ENCODE measurements around the gene COBLL1.

The COBLL1 gene

DNA sequence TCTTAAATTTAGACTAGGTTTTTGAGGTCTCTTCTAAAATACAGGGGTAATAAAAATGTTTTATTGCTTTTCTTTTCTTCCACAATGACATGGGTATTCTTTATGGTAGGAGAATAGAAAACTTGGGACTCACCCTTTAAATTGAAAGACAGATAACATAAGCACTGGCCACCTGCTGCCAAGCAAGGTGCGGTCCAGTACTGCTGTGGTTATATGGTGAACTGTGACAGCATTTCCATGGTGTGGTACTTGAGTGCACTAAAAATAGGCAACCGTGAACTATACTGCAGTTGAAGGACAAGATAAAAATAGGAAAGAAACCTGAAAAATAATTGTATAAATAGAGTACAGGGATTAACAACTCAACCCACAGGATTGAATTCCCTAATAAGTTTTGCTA, 165.9 kb downstream of the COBLL1 start:
- no peak for DNase-seq
- in situ Hi-C loops (cut with HindIII; ENCODE audit: low pct_ligation_motif_present, low pct_unique_long_range_greater_than_20kb, low sequenced_read_pairs) = no loop called here

DNA sequence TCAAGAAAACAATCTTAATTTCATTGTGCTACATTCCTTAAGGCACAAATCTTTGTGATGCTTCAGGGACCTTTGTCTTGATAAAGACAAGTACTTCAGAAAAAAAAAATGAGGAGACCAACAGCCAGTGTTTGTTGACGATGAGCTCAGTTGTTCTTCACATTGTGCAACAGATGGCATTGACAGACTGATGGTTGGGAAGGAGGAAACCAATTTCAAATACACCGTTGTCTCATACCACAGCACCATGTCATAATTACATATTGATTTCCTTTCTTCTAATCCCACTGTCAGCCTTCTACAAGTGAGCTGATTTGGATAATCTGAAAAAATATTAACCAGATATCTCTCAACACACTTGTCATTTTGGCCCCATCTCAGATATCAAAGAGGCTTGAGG, 166.6 kb downstream of the COBLL1 start:
- no peak for DNase-seq
- in situ Hi-C loops (cut with HindIII; ENCODE audit: low pct_ligation_motif_present, low pct_unique_long_range_greater_than_20kb, low sequenced_read_pairs) = no loop called here

DNA sequence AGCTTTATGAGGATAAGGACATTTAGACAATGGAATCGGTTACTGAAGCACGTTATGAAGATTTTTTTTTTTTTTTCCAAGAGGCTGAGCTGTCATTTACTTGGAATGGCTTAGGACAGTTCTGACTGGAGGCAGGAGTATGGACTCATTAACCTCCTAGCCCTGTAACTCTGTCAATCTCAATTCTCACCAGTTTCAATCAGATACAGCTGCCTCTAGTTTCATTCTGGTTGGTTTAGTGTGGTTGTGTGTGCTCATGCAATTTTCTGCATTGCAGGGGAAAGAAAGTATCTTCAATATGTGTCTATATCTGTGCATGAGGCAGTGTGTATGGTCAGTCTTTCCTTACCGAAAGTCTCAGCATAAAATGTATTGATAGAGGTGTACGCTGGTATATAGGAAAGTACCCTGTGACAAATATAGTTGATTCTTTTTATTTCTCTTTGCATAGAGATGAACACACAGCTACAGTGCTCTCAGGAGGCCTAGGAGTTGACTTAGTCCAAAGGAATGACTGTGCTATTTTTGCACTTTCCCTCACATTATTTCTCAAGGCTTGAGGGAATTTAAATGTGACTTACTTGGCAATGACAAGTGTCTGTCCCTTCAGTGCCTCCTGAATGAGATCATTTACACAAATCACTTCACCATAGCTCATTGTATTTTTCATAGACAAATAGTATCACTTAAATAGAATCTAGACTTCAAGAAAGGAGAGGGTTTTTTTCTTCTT, 169.8 kb downstream of the COBLL1 start:
- in situ Hi-C loops (cut with HindIII; ENCODE audit: low pct_ligation_motif_present, low pct_unique_long_range_greater_than_20kb, low sequenced_read_pairs) = no loop called here
- DNase-seq = no peak

DNA sequence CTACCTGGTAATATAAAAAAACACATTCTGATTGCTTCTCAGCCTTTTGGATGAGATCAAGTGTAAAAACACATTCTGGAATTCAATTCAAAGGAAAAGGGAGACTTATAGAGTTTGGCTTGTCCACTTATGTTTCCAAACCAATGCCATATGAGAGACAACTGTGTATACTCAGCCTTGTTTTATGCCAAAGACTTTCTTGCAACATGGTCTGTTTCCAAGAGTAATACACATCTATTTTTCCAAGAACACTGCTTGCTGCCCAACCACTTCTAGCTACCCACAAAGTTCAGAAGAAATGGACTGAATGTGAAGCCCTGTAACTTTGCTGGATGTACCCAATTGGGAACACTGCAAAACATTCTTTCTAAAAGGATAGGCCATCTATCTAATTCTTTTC, 172.3 kb downstream of the COBLL1 start:
- DNase-seq = no peak
- in situ Hi-C loops (cut with HindIII; ENCODE audit: low pct_ligation_motif_present, low pct_unique_long_range_greater_than_20kb, low sequenced_read_pairs) = no loop called here

DNA sequence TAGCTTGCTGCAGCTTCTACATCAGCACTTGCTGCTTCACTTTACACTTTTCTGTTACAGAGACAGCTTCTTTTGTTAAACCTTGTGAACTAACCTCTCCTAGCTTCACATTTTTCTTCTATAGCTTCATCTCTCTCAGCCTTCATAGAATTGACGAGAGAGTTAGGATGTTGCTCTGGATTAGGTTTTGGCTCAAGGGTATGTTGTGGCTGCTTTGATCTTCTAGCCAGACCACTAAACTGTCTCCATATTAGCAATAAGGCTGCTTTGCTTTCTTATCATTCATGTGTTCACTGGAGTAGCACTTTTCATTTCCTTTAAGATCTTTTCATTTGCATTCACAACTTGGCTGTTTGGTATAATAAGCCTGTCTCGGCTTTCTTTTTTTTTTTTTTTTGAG, 174.1 kb downstream of the COBLL1 start:
- in situ Hi-C loops (cut with HindIII; ENCODE audit: low pct_ligation_motif_present, low pct_unique_long_range_greater_than_20kb, low sequenced_read_pairs) = no loop called here

DNA sequence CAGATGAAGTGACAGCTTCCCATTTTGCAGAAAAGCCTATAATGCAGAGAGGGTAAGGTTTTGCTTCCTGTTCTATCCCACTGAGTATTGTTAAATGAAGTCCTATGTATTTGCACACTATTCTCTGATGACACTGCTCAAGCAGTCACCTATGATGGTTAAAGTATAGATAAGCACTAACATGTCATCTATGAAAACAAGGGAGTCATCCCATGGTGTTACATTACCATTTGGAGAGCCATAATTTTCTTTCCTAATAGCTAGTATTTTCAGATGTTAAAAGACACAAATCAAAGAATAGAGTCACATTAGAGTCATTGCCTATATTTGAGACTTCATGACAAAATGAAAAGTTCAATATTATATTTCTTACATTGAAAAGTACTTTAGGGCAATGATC, 177.6 kb downstream of the COBLL1 start:
- DNase-seq = no peak
- in situ Hi-C loops (cut with HindIII; ENCODE audit: low pct_ligation_motif_present, low pct_unique_long_range_greater_than_20kb, low sequenced_read_pairs) = no loop called here

More for the DNA sequence above, 174.1 kb downstream of the COBLL1 start:
- no peak for DNase-seq

DNA sequence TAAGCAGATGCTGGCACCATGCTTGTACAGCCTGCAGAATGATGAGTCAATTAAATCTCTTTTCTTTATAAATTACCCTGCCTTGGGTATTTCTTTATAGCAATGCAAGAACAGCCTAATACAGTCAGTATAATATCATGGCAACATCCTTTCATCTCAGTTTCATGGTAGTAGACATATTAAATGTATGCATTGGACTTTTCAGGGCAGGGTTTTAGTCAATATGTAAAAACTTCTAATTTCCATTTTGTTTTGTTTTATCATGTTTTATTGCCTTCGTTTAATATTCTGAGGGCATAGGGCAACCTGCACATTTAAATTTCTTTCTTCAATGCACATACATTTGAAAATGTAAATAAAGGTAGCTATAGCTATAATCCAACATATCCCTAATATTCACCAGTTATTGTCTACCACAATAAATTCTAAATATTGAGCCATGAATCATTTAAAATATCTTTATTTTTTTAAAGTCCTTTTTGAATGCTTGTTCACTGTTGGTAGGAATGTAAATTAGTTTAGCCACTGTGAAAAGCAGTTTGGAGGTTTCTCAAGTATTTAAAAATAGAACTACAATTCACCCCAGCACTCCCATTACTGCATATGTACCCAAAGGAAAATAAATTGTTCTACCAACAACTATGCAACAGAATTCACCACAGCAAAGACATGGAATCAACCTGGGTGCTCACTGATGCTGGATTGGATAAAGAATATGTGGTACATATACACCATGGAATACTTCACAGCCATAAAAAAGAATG, 178.6 kb downstream of the COBLL1 start:
- in situ Hi-C loops (cut with HindIII; ENCODE audit: low pct_ligation_motif_present, low pct_unique_long_range_greater_than_20kb, low sequenced_read_pairs) = no loop called here
- no peak for DNase-seq

DNA sequence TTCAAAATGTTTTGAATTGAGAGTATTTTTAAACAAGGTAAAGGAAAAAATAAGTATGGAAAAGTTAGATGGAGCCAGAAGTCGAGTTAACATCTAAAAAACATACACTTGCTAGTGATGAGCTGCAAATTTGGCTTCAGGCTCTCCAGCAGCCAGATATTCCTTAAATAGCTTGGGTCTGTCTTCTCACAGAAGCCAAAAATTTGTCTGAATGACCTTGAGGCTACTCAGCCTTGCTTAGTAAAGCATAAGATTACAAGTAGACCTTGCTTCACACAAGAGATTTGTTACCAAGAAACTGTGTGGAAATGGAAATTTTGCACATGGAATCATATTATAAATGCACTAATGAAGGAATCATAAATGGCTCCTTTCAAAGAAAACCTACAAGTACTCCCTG, 179.6 kb downstream of the COBLL1 start:
- DNase-seq = no peak
- in situ Hi-C loops (cut with HindIII; ENCODE audit: low pct_ligation_motif_present, low pct_unique_long_range_greater_than_20kb, low sequenced_read_pairs) = no loop called here

DNA sequence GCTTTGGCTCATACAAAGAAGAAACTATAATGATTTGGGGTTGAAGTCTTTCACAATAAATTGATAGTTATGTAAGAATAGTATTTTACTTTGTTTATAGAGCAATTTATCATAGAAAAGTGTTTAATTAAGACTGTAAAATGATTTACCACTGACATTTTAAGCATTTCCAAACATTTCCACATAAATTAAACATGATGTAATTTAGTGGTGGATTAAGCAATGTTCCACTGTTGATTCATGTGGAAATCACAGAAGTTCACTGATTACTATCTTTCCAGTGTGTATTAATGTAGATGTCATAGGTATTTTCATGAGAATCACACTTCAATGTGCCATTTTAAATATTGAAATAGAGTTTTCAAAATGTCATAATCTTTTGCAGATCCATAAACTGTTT, 180.3 kb downstream of the COBLL1 start:
- in situ Hi-C loops (cut with HindIII; ENCODE audit: low pct_ligation_motif_present, low pct_unique_long_range_greater_than_20kb, low sequenced_read_pairs) = no loop called here
- no peak for DNase-seq

DNA sequence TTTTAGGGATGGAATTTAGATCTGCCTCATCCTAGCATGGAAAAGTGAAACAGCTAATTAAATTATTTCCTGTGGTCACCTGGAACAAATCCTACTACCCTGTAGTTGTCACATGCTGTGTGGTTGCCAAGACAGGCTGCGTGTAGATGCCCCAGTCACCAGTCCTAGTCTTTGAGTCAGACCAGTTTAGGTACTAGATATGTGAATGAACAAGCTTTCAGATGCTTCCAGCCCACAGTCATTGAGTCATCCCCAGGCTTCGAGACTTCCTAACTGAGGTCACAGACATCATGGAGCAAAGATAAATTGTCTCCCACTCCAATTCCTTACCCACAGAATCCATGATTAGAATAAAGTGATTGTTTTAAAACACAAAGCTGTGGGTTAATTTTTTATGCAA, 184.5 kb downstream of the COBLL1 start:
- no peak for DNase-seq
- in situ Hi-C loops (cut with HindIII; ENCODE audit: low pct_ligation_motif_present, low pct_unique_long_range_greater_than_20kb, low sequenced_read_pairs) = no loop called here

DNA sequence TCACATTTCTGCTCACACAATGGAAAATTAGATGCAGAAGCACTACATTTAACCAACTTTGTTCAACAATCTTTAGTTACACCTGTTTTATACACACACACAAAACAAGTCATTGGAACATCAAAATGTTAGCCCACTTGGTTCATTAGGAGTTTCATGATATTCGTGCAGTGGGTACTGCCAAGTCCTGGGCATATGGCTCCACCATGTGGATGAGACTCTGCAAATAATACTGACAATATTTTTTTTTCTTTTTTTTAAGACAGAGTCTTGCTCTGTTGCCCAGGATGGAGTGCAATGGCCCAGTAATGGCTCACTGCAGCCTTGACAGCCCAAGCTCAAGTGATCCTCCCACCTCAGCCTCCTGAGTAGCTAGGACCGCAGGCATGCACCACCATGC, 185.9 kb downstream of the COBLL1 start:
- DNase-seq = peak; percentile 57
- in situ Hi-C loops (cut with HindIII; ENCODE audit: low pct_ligation_motif_present, low pct_unique_long_range_greater_than_20kb, low sequenced_read_pairs) = no loop called here

DNA sequence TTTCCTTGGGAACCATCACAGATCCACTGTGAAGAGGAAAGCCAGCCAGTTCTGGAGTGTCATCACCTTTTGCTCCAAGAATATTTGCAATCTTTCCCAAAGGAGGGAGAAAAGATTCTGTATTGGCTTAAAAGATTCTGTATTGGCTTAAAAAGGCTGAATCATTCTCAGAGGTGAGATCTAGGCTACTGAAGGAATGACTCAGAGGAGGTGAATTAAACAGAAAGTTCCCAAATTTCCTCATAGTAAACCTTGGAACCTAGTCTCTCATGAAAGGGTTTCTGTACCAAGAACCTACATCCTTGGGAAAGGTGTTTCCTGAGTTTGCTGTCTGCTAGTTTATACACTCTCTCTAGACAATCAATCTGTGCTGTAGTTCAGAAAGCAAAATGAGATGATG, 186.3 kb downstream of the COBLL1 start:
- DNase-seq = no peak
- in situ Hi-C loops (cut with HindIII; ENCODE audit: low pct_ligation_motif_present, low pct_unique_long_range_greater_than_20kb, low sequenced_read_pairs) = no loop called here

DNA sequence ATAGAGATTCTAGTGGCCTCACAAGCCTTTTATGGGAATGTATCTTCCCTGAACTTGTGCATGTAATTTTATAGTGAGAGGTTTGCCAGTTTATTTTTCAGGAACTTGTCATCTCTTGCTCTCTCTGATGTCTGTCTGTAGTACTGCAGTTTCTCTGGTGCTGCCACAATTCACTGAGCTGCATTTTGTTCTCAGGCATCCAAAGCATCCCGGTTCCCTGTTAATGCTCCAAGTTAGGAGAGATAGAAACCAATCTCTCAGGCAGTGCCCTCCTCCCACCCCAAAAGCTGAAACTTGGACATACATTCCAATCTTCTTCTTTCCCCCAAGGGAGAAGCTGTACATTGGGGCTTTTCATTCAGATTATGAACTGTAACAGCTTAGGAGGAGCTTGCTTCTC, 190.3 kb downstream of the COBLL1 start:
- DNase-seq = no peak
- in situ Hi-C loops (cut with HindIII; ENCODE audit: low pct_ligation_motif_present, low pct_unique_long_range_greater_than_20kb, low sequenced_read_pairs) = no loop called here

DNA sequence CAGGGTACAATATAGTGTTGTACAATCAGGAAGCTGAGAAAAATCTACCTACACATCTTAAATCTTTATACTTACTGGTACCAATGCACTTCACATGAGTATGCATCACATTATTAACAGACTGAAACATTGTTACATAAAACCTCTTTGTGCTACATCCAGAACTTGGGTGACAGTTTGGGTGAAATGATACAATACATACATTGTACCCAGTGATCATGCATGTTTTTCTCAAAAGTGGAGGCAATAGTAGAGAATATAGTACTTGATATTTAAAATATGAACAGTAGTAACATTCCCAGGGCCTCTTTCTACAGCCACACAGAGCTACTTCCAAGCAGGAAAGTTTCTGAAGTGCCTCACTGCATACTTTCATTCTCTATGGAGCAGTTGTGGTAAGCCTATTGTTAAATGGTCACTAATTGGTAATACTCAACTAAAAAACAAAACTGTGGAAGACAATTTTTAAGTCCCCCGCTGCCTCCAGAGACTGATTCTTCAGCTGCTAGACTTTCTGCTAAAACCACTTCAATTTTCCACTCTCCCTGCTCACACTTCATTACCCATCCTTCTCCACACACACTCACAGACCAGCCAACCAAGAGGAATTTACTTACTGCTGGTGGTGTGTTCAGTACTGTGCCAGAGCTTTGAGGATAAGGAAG, 197.5 kb downstream of the COBLL1 start:
- in situ Hi-C loops (cut with HindIII; ENCODE audit: low pct_ligation_motif_present, low pct_unique_long_range_greater_than_20kb, low sequenced_read_pairs) = no loop called here

DNA sequence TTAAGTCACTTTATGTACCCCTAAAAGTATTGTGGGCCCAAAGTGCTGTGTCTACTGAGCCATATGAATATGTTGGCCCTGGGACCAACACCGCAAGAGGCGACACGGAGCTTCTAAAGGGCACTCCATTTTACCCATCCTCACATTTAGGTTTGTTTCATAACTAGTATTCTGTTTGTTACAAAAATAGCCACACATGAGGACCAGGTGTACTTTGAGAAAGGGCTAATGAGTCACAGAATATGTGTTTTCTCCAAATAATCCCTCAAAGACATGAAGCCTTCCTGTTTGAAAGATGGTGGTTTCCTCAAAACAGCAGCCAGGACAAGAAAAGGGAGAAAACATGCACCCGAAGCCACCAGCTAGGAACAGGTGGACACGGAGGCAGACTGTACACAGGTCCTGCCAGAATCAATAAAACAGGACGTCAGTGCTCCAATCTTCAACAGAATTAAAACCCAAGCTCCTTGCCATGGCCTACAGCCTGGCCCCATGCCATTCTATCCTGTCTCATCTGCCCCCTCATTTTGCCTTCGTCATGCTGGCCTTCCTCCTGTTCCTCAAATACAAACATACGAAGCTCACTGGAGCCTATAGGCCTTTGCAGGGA, 198.6 kb downstream of the COBLL1 start:
- in situ Hi-C loops (cut with HindIII; ENCODE audit: low pct_ligation_motif_present, low pct_unique_long_range_greater_than_20kb, low sequenced_read_pairs) = no loop called here

More for the DNA sequence above, 197.5 kb downstream of the COBLL1 start:
- peak; percentile 92 for DNase-seq

DNA sequence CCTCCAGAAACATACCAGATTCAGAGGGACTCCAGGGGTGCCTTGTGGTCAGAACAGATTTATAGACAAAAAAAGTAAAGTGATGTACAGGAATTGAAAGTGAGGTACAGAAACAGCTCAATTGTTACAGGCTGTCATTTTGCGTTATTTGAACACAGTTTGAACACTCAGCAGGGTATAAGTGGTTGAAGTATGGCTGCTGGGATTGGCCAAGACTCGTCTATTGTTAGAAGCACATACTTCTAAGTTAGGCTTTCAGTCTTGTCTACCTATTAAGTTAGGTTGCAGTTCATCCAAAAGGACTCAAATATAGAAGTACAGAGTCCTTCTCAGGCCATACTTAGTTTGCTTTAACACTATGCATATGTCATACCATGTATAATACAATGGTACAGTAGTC, 199.4 kb downstream of the COBLL1 start:
- in situ Hi-C loops (cut with HindIII; ENCODE audit: low pct_ligation_motif_present, low pct_unique_long_range_greater_than_20kb, low sequenced_read_pairs) = no loop called here
- no peak for DNase-seq

More for the DNA sequence above, 198.6 kb downstream of the COBLL1 start:
- no peak for DNase-seq
